Loucy (cell line): ENCODE measurements around the gene PRKAR2B.

Source experiments
- EZH2phosphoT487 ChIP-seq: fragments of 200-600 bp; IDR thresholded peaks from 2 replicates; pipeline ENCODE4 v1.6.1; 2018; ENCODE audit warnings: antibody characterized with exemption, mild to moderate bottlenecking, moderate library complexity, borderline replicate concordance
- TF ChIP-seq, protein P1 (sequence below): fragments of 200-600 bp; sonication (generic); conservative IDR thresholded peaks from 2 replicates; pipeline ENCODE4 v1.5.1; 2014; ENCODE audit warnings: mild to moderate bottlenecking, antibody characterized with exemption, low read length

- TF ChIP-seq, protein P1, sequence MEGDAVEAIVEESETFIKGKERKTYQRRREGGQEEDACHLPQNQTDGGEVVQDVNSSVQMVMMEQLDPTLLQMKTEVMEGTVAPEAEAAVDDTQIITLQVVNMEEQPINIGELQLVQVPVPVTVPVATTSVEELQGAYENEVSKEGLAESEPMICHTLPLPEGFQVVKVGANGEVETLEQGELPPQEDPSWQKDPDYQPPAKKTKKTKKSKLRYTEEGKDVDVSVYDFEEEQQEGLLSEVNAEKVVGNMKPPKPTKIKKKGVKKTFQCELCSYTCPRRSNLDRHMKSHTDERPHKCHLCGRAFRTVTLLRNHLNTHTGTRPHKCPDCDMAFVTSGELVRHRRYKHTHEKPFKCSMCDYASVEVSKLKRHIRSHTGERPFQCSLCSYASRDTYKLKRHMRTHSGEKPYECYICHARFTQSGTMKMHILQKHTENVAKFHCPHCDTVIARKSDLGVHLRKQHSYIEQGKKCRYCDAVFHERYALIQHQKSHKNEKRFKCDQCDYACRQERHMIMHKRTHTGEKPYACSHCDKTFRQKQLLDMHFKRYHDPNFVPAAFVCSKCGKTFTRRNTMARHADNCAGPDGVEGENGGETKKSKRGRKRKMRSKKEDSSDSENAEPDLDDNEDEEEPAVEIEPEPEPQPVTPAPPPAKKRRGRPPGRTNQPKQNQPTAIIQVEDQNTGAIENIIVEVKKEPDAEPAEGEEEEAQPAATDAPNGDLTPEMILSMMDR = no peak
- TF ChIP-seq EZH2phosphoT487 = no peak
Measured at GRCh38 chr7:107041097-107041496, 3.4 kb upstream of the PRKAR2B start.
